ENCODE data around the gene MTUS2.

Gene MTUS2

DNA sequence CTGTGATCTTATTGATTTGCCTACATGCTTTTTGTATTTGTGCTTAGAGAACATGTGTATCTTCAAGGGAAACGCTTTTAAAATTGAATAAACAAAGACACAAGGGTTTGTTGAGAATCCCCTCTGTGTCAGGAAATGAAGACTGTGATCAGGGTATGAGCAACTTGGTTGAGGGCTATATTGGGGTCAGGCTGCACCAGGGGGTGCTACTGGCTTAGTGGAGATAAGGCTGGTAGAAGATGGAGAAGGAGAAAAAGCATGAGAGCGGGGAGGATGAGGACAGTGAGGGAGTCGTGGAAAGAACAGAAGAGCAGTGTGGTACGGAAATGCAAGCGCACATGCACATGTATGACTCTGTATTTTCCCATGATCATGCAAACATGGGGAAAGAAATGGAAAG is 201.6 kb downstream of the MTUS2 start:
- no peaks in the 10 kb centered on the region; the same call in 1 of the 2 replicates for H3K9me3 ChIP-seq (ENCODE audit: insufficient read depth, low read length)
- no peak for DNase-seq (ENCODE audit: low read depth, low spot score)
- H3K27me3 ChIP-seq (ENCODE audit: insufficient read depth, insufficient read length) = no peaks in the 10 kb centered on the region
- H3K4me3 ChIP-seq (ENCODE audit: insufficient read length, low read depth) = no peak overlapping the region
- H3K9ac ChIP-seq (ENCODE audit: insufficient read length, low read depth) = no peak overlapping the region
- TF ChIP-seq SUZ12 (IDR thresholded peaks at IDR 0.05; ENCODE audit: extremely low read depth, insufficient read depth, insufficient read length) (no peak), ZNF274 (IDR thresholded peaks at IDR 0.05; ENCODE audit: low read depth, low read length) (no peak), YY1 (IDR thresholded peaks at IDR 0.05; ENCODE audit: insufficient read depth, insufficient read length) (no peak)
- no peaks in the 10 kb centered on the region for H3K36me3 ChIP-seq (ENCODE audit: insufficient read depth, insufficient read length, low read length)
- H3K4me1 ChIP-seq (ENCODE audit: insufficient read depth, insufficient read length) = no peaks in the 10 kb centered on the region

DNA sequence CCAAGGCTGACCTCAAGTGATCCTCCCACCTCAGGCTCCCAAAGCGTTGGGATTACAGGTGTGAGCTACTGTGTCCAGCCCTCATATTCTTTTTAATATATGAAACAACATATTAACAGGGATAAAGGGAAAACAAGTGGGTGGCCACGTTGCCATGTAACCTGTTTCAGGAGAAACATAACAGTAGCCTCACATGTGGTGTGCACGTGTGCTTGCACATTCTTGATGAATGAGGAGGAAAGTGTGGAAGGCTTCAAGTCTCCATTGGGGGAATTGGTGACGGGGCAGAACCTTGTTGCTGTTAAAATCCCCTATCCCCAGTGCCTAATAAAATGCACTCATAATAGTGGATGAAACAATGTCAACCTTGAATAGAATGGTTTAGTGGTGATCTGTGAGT is 202.3 kb downstream of the MTUS2 start:
- DNase-seq (ENCODE audit: low read depth, low spot score) = no peak
- Histone ChIP-seq H3K36me3 (ENCODE audit: insufficient read depth, insufficient read length, low read length) (no peaks in the 10 kb centered on the region), H3K9me3 (ENCODE audit: insufficient read depth, low read length) (no peaks in the 10 kb centered on the region; the same call in 1 of the 2 replicates), H3K9ac (ENCODE audit: insufficient read length, low read depth) (no peak overlapping the region), H3K4me3 (ENCODE audit: insufficient read length, low read depth) (no peak overlapping the region), H3K27me3 (ENCODE audit: insufficient read depth, insufficient read length) (no peaks in the 10 kb centered on the region), H3K4me1 (ENCODE audit: insufficient read depth, insufficient read length) (no peaks in the 10 kb centered on the region)
- TF ChIP-seq SUZ12 (IDR thresholded peaks at IDR 0.05; ENCODE audit: extremely low read depth, insufficient read depth, insufficient read length) = no peak
- no peak for TF ChIP-seq YY1 (IDR thresholded peaks at IDR 0.05; ENCODE audit: insufficient read depth, insufficient read length)
- no peak for TF ChIP-seq ZNF274 (IDR thresholded peaks at IDR 0.05; ENCODE audit: low read depth, low read length)

DNA sequence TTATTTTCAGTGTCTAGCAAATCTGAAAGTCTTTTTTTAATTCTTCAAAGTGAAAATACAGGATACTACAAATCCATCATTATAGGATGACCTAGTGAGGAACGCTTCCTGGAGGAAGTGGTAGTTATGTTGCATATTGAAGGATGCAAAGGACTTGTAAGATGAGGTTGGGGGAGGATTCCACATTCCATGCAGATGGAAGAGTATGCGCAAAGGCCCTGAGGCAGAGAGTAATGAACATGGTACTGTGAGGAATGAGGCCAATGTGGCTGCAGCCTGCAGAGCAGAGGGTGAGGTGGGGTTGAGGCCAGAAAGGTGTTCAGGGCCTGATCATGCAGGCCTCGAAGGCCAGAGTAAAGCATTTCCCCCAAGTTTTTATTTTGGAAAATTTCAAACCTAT is 202.8 kb downstream of the MTUS2 start:
- TF ChIP-seq ZNF274 (IDR thresholded peaks at IDR 0.05; ENCODE audit: low read depth, low read length) = no peak
- H3K36me3 ChIP-seq (ENCODE audit: insufficient read depth, insufficient read length, low read length) = no peaks in the 10 kb centered on the region
- no peak overlapping the region for H3K4me3 ChIP-seq (ENCODE audit: insufficient read length, low read depth)
- H3K4me1 ChIP-seq (ENCODE audit: insufficient read depth, insufficient read length) = no peaks in the 10 kb centered on the region
- H3K27me3 ChIP-seq (ENCODE audit: insufficient read depth, insufficient read length) = no peaks in the 10 kb centered on the region
- H3K9me3 ChIP-seq (ENCODE audit: insufficient read depth, low read length) = no peaks in the 10 kb centered on the region; the same call in 1 of the 2 replicates
- no peak overlapping the region for H3K9ac ChIP-seq (ENCODE audit: insufficient read length, low read depth)
- DNase-seq (ENCODE audit: low read depth, low spot score) = no peak

DNA sequence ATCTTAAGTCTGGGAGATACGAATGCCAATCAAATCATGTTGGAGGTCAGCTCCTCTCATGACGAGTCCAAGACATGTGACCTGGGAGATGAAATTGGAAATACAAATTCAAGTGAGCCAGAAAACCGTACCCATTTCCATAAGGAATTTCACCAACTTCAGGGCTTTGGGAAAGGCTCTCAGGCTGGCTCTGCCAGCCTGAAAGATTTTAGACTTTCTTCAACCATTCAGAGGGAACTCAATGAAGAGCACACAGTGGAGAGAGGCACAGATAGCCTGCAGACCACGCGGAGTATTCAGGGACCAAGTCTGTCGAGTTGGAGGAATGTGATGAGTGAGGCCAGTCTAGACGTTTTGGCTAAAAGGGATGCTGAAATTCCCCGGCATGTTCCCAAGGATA is 204.6 kb downstream of the MTUS2 start:
- Histone ChIP-seq H3K36me3 (ENCODE audit: insufficient read depth, insufficient read length, low read length) (no peaks in the 10 kb centered on the region), H3K4me3 (ENCODE audit: insufficient read length, low read depth) (no peak overlapping the region), H3K9me3 (ENCODE audit: insufficient read depth, low read length) (no peaks in the 10 kb centered on the region; the same call in 1 of the 2 replicates), H3K27me3 (ENCODE audit: insufficient read depth, insufficient read length) (no peaks in the 10 kb centered on the region), H3K4me1 (ENCODE audit: insufficient read depth, insufficient read length) (no peaks in the 10 kb centered on the region), H3K9ac (ENCODE audit: insufficient read length, low read depth) (no peak overlapping the region)
- TF ChIP-seq ZNF274 (IDR thresholded peaks at IDR 0.05; ENCODE audit: low read depth, low read length) = no peak
- TF ChIP-seq SUZ12 (IDR thresholded peaks at IDR 0.05; ENCODE audit: extremely low read depth, insufficient read depth, insufficient read length) = no peak
- no peak for TF ChIP-seq YY1 (IDR thresholded peaks at IDR 0.05; ENCODE audit: insufficient read depth, insufficient read length)
- no peak for DNase-seq (ENCODE audit: low read depth, low spot score)

DNA sequence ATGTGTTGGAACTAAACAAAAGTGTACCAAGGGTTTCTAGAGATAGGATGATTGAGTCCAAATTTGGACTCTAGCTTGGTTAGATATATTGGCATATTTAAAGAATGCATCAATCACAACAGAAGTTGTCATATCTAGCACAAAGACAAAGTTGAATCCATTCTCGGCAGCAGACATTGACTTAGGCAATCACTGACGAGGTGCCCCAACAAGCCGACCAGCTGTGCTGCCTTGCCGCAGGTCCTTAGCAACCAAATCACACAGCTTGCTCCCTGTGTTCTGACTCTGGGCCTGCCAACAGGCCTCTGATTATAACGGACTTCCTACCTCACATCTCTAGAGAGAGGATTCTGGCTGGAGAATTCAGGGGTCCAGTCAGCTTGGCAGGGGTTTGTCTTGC is 208.7 kb downstream of the MTUS2 start:
- H3K36me3 ChIP-seq (ENCODE audit: insufficient read depth, insufficient read length, low read length) = no peaks in the 10 kb centered on the region
- TF ChIP-seq SUZ12 (IDR thresholded peaks at IDR 0.05; ENCODE audit: extremely low read depth, insufficient read depth, insufficient read length) (no peak), YY1 (IDR thresholded peaks at IDR 0.05; ENCODE audit: insufficient read depth, insufficient read length) (no peak), ZNF274 (IDR thresholded peaks at IDR 0.05; ENCODE audit: low read depth, low read length) (no peak)
- no peaks in the 10 kb centered on the region for H3K27me3 ChIP-seq (ENCODE audit: insufficient read depth, insufficient read length)
- H3K4me3 ChIP-seq (ENCODE audit: insufficient read length, low read depth) = no peak overlapping the region
- no peak overlapping the region for H3K9ac ChIP-seq (ENCODE audit: insufficient read length, low read depth)
- no peak for DNase-seq (ENCODE audit: low read depth, low spot score)
- H3K9me3 ChIP-seq (ENCODE audit: insufficient read depth, low read length) = no peaks in the 10 kb centered on the region; the same call in 1 of the 2 replicates
- H3K4me1 ChIP-seq (ENCODE audit: insufficient read depth, insufficient read length) = no peaks in the 10 kb centered on the region

DNA sequence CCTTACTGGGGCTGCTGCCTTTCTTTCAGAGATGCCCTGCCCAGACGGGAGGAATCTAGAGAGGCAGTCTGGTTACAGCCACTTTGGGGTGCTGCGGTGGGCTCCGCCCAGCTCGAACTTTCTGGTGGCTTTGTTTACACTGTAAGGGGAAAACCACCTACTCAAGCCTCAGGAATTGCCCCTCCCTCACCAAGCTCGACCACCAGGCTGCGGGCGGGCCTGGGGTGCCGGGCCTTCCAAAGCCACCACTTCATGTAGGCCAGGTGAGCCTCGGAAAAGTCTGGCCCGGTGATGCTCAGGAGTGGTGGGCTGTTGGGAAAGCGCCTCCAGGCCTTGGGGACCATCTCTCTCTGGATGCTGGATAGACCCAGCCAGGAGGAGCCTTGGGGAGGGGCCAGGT is 218.6 kb downstream of the MTUS2 start:
- H3K36me3 ChIP-seq (ENCODE audit: insufficient read depth, insufficient read length, low read length) = no peaks in the 10 kb centered on the region
- no peak for TF ChIP-seq SUZ12 (IDR thresholded peaks at IDR 0.05; ENCODE audit: extremely low read depth, insufficient read depth, insufficient read length)
- no peak for TF ChIP-seq ZNF274 (IDR thresholded peaks at IDR 0.05; ENCODE audit: low read depth, low read length)
- TF ChIP-seq YY1 (IDR thresholded peaks at IDR 0.05; ENCODE audit: insufficient read depth, insufficient read length) = no peak
- no peaks in the 10 kb centered on the region for H3K27me3 ChIP-seq (ENCODE audit: insufficient read depth, insufficient read length)
- no peak for DNase-seq (ENCODE audit: low read depth, low spot score)
- H3K9ac ChIP-seq (ENCODE audit: insufficient read length, low read depth) = no peak overlapping the region
- no peaks in the 10 kb centered on the region for H3K9me3 ChIP-seq (ENCODE audit: insufficient read depth, low read length)
- no peak overlapping the region for H3K4me3 ChIP-seq (ENCODE audit: insufficient read length, low read depth)
- H3K4me1 ChIP-seq (ENCODE audit: insufficient read depth, insufficient read length) = no peaks in the 10 kb centered on the region

DNA sequence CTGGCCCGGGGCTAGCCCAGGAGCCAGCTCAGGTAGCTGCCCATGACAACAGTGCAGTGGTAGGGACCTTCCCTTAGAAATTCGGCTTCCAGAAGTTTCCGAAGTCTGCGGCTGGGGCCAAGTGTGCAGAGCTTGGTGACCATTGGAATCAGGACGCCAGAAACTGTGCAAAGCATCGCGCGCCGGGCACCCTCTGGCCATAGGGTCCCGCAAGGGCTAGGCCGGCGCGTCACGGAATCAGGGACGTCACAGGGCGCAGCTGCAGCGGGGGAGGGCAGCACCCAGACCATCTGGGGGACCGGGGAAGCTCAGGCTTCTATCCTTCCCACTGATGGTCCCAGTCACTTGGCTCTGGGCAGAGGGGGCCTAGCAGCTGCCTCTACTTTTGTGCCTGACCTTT is 219.1 kb downstream of the MTUS2 start:
- TF ChIP-seq YY1 (IDR thresholded peaks at IDR 0.05; ENCODE audit: insufficient read depth, insufficient read length) = no peak
- no peak for TF ChIP-seq SUZ12 (IDR thresholded peaks at IDR 0.05; ENCODE audit: extremely low read depth, insufficient read depth, insufficient read length)
- TF ChIP-seq ZNF274 (IDR thresholded peaks at IDR 0.05; ENCODE audit: low read depth, low read length) = no peak
- H3K27me3 ChIP-seq (ENCODE audit: insufficient read depth, insufficient read length) = no peaks in the 10 kb centered on the region
- H3K9me3 ChIP-seq (ENCODE audit: insufficient read depth, low read length) = no peaks in the 10 kb centered on the region
- H3K36me3 ChIP-seq (ENCODE audit: insufficient read depth, insufficient read length, low read length) = no peaks in the 10 kb centered on the region
- no peak overlapping the region for H3K4me3 ChIP-seq (ENCODE audit: insufficient read length, low read depth)
- no peak for DNase-seq (ENCODE audit: low read depth, low spot score)
- no peaks in the 10 kb centered on the region for H3K4me1 ChIP-seq (ENCODE audit: insufficient read depth, insufficient read length)
- no peak overlapping the region for H3K9ac ChIP-seq (ENCODE audit: insufficient read length, low read depth)

DNA sequence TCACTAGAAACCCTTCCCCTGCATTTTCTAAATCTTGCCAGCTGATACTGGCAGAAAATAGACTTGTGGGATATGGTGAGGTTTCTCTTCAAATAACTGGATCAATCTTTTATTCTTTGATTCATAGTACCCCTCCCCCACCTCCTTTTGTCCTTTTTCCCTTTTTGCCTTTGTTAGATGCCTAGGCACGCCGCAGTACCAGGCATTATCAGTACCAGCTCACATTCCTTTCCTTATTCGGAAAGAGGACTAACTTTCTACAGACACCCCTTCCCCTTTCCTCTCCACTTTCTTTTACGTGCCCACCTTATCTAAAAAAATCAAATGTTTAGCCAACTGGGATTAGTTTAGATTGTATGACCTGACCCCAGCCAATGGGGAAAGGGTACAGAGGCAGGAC is 226.4 kb downstream of the MTUS2 start:
- H3K9ac ChIP-seq (ENCODE audit: insufficient read length, low read depth) = no peak overlapping the region
- DNase-seq (ENCODE audit: low read depth, low spot score) = no peak
- no peak for TF ChIP-seq YY1 (IDR thresholded peaks at IDR 0.05; ENCODE audit: insufficient read depth, insufficient read length)
- no peak for TF ChIP-seq SUZ12 (IDR thresholded peaks at IDR 0.05; ENCODE audit: extremely low read depth, insufficient read depth, insufficient read length)
- no peak for TF ChIP-seq ZNF274 (IDR thresholded peaks at IDR 0.05; ENCODE audit: low read depth, low read length)

More for the DNA sequence above, 226.4 kb downstream of the MTUS2 start:
- peaks cover 8% of the 10 kb centered on the region; the same call in 1 of the 2 replicates for H3K9me3 ChIP-seq (ENCODE audit: insufficient read depth, low read length)
- H3K4me1 ChIP-seq (ENCODE audit: insufficient read depth, insufficient read length) = no peaks in the 10 kb centered on the region
- no peaks in the 10 kb centered on the region for H3K36me3 ChIP-seq (ENCODE audit: insufficient read depth, insufficient read length, low read length)
- H3K4me3 ChIP-seq (ENCODE audit: insufficient read length, low read depth) = no peak overlapping the region
- H3K27me3 ChIP-seq (ENCODE audit: insufficient read depth, insufficient read length) = no peaks in the 10 kb centered on the region
